GM23338 (cell line): ENCODE data around the gene ZHX3. TPM values are rescaled to one million over a fixed set of nuclear protein-coding genes. Genes with fewer than 3 reads are reported as not detected.

ENCODE experiments used
- ATAC-seq: fragments of 200-7000 bp; cut with Tn5 transposase; 3 replicates; pipeline ENCODE4 v1.9.1; 2020
- DNase-seq: peaks from one replicate; pipeline ENCODE4 v3.0.0-alpha.2; 2015; ENCODE audit warnings: low spot score
- H2AFZ ChIP-seq: fragments of 200-600 bp; sonication (generic); 2 replicates; pipeline ENCODE4 v1.8.0; 2016; ENCODE audit warnings: antibody characterized with exemption, mild to moderate bottlenecking, moderate library complexity
- H3F3A ChIP-seq: fragments of 200-600 bp; sonication (generic); replicated peaks from 2 replicates; pipeline ENCODE4 v1.8.0; 2017; ENCODE audit warnings: antibody characterized with exemption, mixed run types, low read depth
- H3K27ac ChIP-seq: fragments of 200-600 bp; sonication (generic); 2 replicates; pipeline ENCODE4 v1.6.1; 2016; ENCODE audit warnings: low read depth
- H3K27me3 ChIP-seq: fragments of 200-600 bp; sonication (generic); 2 replicates; pipeline ENCODE4 v1.8.0; 2016; ENCODE audit warnings: mild to moderate bottlenecking, mixed run types, moderate library complexity; ENCODE audit not compliant: insufficient read depth
- H3K36me3 ChIP-seq: fragments of 200-600 bp; sonication (generic); 2 replicates; pipeline ENCODE4 v1.8.0; 2016; ENCODE audit warnings: mild to moderate bottlenecking; ENCODE audit not compliant: insufficient read depth
- H3K4me1 ChIP-seq: fragments of 200-600 bp; sonication (generic); 2 replicates; pipeline ENCODE4 v1.8.0; 2016; ENCODE audit warnings: mild to moderate bottlenecking, moderate library complexity; ENCODE audit not compliant: insufficient read depth
- H3K4me2 ChIP-seq: fragments of 200-600 bp; sonication (generic); 2 replicates; pipeline ENCODE4 v1.7.1; 2017; ENCODE audit warnings: mixed run types
- H3K4me3 ChIP-seq: fragments of 200-600 bp; sonication (generic); 2 replicates; pipeline ENCODE4 v1.6.1; 2016; ENCODE audit warnings: mixed run types
- H3K79me2 ChIP-seq: fragments of 200-600 bp; sonication (generic); replicated peaks from 2 replicates; pipeline ENCODE4 v1.8.0; 2017; ENCODE audit warnings: mild to moderate bottlenecking; ENCODE audit not compliant: insufficient read depth
- H3K9me2 ChIP-seq: fragments of 200-600 bp; sonication (generic); 2 replicates; pipeline ENCODE4 v1.8.0; 2017; ENCODE audit not compliant: insufficient read depth
- H4K20me1 ChIP-seq: fragments of 200-600 bp; sonication (generic); replicated peaks from 2 replicates; pipeline ENCODE4 v1.8.0; 2017; ENCODE audit warnings: mild to moderate bottlenecking; ENCODE audit not compliant: insufficient read depth
- H3K27ac Mint-ChIP-seq: 2 replicates; pipeline ENCODE4 v1.8.0; 2020; ENCODE audit warnings: inconsistent platforms, mild to moderate bottlenecking, moderate library complexity, mixed read lengths
- H3K27me3 Mint-ChIP-seq: 3 replicates; pipeline ENCODE4 v1.8.0; 2022; ENCODE audit warnings: low read depth, mild to moderate bottlenecking, moderate library complexity, mixed read lengths, inconsistent platforms; ENCODE audit not compliant: insufficient read depth, poor library complexity
- H3K36me3 Mint-ChIP-seq: 3 replicates; pipeline ENCODE4 v1.8.0; 2021; ENCODE audit warnings: low read depth, mild to moderate bottlenecking, inconsistent platforms, moderate library complexity, mixed read lengths
- H3K4me1 Mint-ChIP-seq: 3 replicates; pipeline ENCODE4 v1.8.0; 2020; ENCODE audit warnings: mild to moderate bottlenecking, inconsistent platforms, mixed read lengths
- H3K4me3 Mint-ChIP-seq: 3 replicates; pipeline ENCODE4 v1.8.0; 2021; ENCODE audit warnings: moderate library complexity, mild to moderate bottlenecking, inconsistent platforms, mixed read lengths
- H3K9me3 Mint-ChIP-seq: 3 replicates; pipeline ENCODE4 v1.8.0; 2020; ENCODE audit warnings: moderate library complexity, mild to moderate bottlenecking, inconsistent platforms, mixed read lengths
- CREB1 ChIP-seq: fragments of 250-450 bp; sonication (Bioruptor Pico); IDR thresholded peaks from 2 replicates; pipeline ENCODE4 v1.5.0; 2020; ENCODE audit warnings: low read depth, mild to moderate bottlenecking, moderate library complexity
- EZH2 ChIP-seq: fragments of 200-600 bp; sonication (generic); IDR thresholded peaks from one replicate; pipeline ENCODE4 v1.8.0; 2017; ENCODE audit warnings: antibody characterized with exemption, mild to moderate bottlenecking, low read depth; ENCODE audit not compliant: unreplicated experiment
- NANOG ChIP-seq: IDR thresholded peaks from 2 replicates; pipeline ENCODE4 v1.6.1; 2016; ENCODE audit warnings: antibody characterized with exemption, borderline replicate concordance
- ZNF114 ChIP-seq: fragments of 250-450 bp; sonication (Bioruptor Pico); IDR thresholded peaks from 2 replicates; pipeline ENCODE4 v1.5.0; 2020; ENCODE audit warnings: mild to moderate bottlenecking, moderate library complexity
- ZNF331 ChIP-seq: fragments of 250-450 bp; sonication (Bioruptor Pico); IDR thresholded peaks from 2 replicates; pipeline ENCODE4 v1.5.0; 2020; ENCODE audit warnings: low read depth, mild to moderate bottlenecking, moderate library complexity
- polyA plus RNA-seq: library from polyadenylated mRNA; unstranded; fragments of >200 nt; fragmentation: Nextera tagmentation; extraction: Ambion mirVana; gene quantifications from 2 replicates; pipeline ENCODE4 v1.2.1, GENCODE V29; 2016
- total RNA-seq: library from RNA; depleted of rRNA; stranded (reverse); fragments of >200 nt; shearing (Covaris generic); gene quantifications from 2 replicates; pipeline ENCODE4 v1.2.3, GENCODE V29; 2014
- TF ChIP-seq, protein P1 (sequence below), 2 experiments: fragments of 200-600 bp in 1 of 2; sonication (generic) in 1 of 2; conservative IDR thresholded peaks; 2 replicates each; pipeline versions ENCODE4 v1.5.1 to v1.6.1; 2016 to 2017; ENCODE audit warnings: antibody characterized with exemption in 2 of 2, low read depth in 2 of 2, mild to moderate bottlenecking in 2 of 2, moderate library complexity in 1 of 2
- TF ChIP-seq, protein P2 (sequence below): fragments of 250-450 bp; sonication (Bioruptor Pico); IDR thresholded peaks from 2 replicates; pipeline ENCODE4 v1.5.0; 2020; ENCODE audit warnings: mild to moderate bottlenecking, moderate library complexity

ZHX3 gene
- total and polyA plus RNA-seq, 2 experiments from 2014 or later: 1.7 to 2.8 TPM

DNA sequence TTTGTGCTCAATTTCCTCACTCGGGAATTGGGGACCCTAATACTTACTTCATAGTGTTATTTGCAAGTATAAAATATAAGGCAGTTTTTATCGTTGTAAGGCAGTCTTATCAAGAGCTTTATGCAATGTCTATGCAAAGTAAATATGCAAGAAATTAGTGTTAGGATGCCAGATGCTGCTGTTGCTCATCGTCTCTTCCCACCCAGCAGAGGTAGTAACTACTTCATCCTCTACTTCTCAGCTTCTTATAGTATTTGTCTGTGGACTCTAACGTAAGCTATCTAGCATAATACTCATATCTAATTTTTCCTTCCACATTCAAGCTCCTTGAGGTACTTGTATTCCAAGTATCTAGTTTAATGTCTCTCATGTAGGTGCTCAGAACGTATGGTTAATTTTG, 168.6 kb downstream of the ZHX3 start (continued):
- TF ChIP-seq, protein P1, sequence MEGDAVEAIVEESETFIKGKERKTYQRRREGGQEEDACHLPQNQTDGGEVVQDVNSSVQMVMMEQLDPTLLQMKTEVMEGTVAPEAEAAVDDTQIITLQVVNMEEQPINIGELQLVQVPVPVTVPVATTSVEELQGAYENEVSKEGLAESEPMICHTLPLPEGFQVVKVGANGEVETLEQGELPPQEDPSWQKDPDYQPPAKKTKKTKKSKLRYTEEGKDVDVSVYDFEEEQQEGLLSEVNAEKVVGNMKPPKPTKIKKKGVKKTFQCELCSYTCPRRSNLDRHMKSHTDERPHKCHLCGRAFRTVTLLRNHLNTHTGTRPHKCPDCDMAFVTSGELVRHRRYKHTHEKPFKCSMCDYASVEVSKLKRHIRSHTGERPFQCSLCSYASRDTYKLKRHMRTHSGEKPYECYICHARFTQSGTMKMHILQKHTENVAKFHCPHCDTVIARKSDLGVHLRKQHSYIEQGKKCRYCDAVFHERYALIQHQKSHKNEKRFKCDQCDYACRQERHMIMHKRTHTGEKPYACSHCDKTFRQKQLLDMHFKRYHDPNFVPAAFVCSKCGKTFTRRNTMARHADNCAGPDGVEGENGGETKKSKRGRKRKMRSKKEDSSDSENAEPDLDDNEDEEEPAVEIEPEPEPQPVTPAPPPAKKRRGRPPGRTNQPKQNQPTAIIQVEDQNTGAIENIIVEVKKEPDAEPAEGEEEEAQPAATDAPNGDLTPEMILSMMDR (conservative IDR thresholded peaks at IDR 0.05; ENCODE audit: low read depth in 2 of 2): no peak
- TF ChIP-seq, protein P2, sequence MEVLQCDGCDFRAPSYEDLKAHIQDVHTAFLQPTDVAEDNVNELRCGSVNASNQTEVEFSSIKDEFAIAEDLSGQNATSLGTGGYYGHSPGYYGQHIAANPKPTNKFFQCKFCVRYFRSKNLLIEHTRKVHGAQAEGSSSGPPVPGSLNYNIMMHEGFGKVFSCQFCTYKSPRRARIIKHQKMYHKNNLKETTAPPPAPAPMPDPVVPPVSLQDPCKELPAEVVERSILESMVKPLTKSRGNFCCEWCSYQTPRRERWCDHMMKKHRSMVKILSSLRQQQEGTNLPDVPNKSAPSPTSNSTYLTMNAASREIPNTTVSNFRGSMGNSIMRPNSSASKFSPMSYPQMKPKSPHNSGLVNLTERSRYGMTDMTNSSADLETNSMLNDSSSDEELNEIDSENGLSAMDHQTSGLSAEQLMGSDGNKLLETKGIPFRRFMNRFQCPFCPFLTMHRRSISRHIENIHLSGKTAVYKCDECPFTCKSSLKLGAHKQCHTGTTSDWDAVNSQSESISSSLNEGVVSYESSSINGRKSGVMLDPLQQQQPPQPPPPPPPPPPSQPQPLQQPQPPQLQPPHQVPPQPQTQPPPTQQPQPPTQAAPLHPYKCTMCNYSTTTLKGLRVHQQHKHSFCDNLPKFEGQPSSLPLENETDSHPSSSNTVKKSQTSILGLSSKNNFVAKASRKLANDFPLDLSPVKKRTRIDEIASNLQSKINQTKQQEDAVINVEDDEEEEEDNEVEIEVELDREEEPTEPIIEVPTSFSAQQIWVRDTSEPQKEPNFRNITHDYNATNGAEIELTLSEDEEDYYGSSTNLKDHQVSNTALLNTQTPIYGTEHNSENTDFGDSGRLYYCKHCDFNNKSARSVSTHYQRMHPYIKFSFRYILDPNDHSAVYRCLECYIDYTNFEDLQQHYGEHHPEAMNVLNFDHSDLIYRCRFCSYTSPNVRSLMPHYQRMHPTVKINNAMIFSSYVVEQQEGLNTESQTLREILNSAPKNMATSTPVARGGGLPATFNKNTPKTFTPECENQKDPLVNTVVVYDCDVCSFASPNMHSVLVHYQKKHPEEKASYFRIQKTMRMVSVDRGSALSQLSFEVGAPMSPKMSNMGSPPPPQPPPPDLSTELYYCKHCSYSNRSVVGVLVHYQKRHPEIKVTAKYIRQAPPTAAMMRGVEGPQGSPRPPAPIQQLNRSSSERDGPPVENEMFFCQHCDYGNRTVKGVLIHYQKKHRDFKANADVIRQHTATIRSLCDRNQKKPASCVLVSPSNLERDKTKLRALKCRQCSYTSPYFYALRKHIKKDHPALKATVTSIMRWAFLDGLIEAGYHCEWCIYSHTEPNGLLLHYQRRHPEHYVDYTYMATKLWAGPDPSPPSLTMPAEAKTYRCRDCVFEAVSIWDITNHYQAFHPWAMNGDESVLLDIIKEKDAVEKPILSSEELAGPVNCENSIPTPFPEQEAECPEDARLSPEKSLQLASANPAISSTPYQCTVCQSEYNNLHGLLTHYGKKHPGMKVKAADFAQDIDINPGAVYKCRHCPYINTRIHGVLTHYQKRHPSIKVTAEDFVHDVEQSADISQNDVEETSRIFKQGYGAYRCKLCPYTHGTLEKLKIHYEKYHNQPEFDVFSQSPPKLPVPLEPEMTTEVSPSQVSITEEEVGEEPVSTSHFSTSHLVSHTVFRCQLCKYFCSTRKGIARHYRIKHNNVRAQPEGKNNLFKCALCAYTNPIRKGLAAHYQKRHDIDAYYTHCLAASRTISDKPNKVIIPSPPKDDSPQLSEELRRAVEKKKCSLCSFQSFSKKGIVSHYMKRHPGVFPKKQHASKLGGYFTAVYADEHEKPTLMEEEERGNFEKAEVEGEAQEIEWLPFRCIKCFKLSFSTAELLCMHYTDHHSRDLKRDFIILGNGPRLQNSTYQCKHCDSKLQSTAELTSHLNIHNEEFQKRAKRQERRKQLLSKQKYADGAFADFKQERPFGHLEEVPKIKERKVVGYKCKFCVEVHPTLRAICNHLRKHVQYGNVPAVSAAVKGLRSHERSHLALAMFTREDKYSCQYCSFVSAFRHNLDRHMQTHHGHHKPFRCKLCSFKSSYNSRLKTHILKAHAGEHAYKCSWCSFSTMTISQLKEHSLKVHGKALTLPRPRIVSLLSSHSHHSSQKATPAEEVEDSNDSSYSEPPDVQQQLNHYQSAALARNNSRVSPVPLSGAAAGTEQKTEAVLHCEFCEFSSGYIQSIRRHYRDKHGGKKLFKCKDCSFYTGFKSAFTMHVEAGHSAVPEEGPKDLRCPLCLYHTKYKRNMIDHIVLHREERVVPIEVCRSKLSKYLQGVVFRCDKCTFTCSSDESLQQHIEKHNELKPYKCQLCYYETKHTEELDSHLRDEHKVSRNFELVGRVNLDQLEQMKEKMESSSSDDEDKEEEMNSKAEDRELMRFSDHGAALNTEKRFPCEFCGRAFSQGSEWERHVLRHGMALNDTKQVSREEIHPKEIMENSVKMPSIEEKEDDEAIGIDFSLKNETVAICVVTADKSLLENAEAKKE (CRISPR knock-in tag): no peak
- no peak for TF ChIP-seq CREB1
- TF ChIP-seq EZH2: no peak

DNA sequence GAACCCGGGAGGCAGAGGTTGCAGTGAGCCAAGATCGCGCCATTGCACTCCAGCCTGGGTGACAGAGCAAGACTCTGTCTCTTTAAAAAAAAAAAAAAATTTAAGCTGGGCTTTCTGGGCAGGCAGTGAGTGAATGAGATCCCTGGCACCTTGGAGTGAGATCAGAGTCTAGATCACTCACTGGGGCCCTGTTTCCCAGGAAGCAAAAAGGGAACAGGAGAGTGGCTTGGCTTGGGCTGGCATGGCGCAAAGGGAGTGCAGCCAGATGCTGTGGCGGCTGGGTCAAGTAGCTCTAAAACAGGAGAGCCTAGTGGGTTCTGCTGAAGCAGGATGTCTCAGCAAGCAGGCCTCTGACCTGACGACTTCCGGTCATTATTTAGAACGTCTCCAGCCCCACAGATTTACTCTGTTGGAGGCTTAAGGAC, 169.8 kb downstream of the ZHX3 start:
- peaks cover 38% of the 10 kb centered on the region for H3K4me1 Mint-ChIP-seq
- Histone ChIP-seq H3K9me2 (no peaks in the 10 kb centered on the region), H3K27me3 (no peaks in the 10 kb centered on the region), H2AFZ (no peak overlapping the region), H3K4me1 (peaks cover 11% of the 10 kb centered on the region), H3F3A (no peaks in the 10 kb centered on the region), H4K20me1 (peaks cover 83% of the 10 kb centered on the region), H3K4me2 (no peak overlapping the region), H3K36me3 (no peaks in the 10 kb centered on the region), H3K4me3 (no peak overlapping the region), H3K79me2 (peaks cover 100% of the 10 kb centered on the region), H3K27ac (0 out of 2 replicates have a peak overlapping the region, but pooled peaks have one; percentile 32)
- no peaks in the 10 kb centered on the region for H3K9me3 Mint-ChIP-seq
- H3K27ac Mint-ChIP-seq: no peak overlapping the region
- ATAC-seq (no peak; the same call in 2 of the 3 replicates), DNase-seq (peak; percentile 27)
- peaks cover 22% of the 10 kb centered on the region for H3K36me3 Mint-ChIP-seq
- H3K4me3 Mint-ChIP-seq: no peak overlapping the region
- H3K27me3 Mint-ChIP-seq: no peaks in the 10 kb centered on the region
- TF ChIP-seq ZNF331 (CRISPR knock-in tag) (no peak), ZNF114 (no peak), CREB1 (no peak), EZH2 (no peak), NANOG (no peak)
- TF ChIP-seq, protein P2 (CRISPR knock-in tag): no peak
